Measurements from ENCODE around the gene FLYWCH1. TPM values are rescaled to one million over a fixed set of nuclear protein-coding genes. Genes with fewer than 3 reads are reported as not detected.

The FLYWCH1 gene
- total RNA-seq, 2 experiments from 2014 or later, result 44.6 to 48.9 TPM

- ChIA-PET CTCF (no interaction called here), POLR2A (interaction anchor here (2.0 kb wide), 1 partner anchor 14 kb away, joined by 16 read pairs; the partner anchor contains the start of gene PKMYT1)
- Mint-ChIP-seq H3K4me3 (no peak overlapping the region), H3K9me3 (ENCODE audit: insufficient read depth) (no peaks in the 10 kb centered on the region), H3K4me1 (ENCODE audit: low read depth) (peaks cover 44% of the 10 kb centered on the region), H3K27me3 (ENCODE audit: low read depth) (peaks cover 32% of the 10 kb centered on the region), H3K36me3 (ENCODE audit: low read depth) (peaks cover 4% of the 10 kb centered on the region), H3K27ac (no peak overlapping the region)
- DNase-seq, result no peak
- ATAC-seq, result no peak
Measured at GRCh38 chr16:2966808-2967191, 55.1 kb downstream of the FLYWCH1 start.

DNA sequence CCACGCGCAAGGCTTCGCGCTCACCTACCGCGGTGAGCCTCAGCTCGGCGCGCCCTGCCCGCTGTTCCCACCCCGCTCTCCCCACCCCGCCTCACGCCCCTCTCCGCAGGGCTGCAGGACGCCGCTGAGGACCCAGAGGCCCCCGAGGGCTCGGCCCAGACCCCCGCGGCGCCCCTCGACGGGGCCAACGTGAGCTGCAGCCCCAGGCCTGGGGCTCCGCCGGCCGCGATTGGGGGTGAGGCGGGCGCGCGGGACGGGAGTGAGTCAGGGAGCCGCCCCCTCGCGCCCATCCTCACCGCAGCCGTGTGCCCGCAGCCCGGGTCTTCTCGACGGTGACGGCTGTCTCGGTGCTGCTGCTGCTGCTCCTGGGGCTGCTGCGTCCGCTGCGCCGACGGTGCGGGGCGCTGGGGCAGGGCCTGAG lies 55.5 kb downstream of the FLYWCH1 start:
- peaks cover 28% of the 10 kb centered on the region for H3K27me3 Mint-ChIP-seq (ENCODE audit: low read depth)
- H3K9me3 Mint-ChIP-seq (ENCODE audit: insufficient read depth), result no peaks in the 10 kb centered on the region
- ChIA-PET POLR2A (interaction anchor here (2.0 kb wide), 1 partner anchor 13 kb away, joined by 16 read pairs; the partner anchor contains the start of gene PKMYT1), CTCF (no interaction called here)
- no peak overlapping the region for H3K27ac Mint-ChIP-seq
- peaks cover 8% of the 10 kb centered on the region for H3K36me3 Mint-ChIP-seq (ENCODE audit: low read depth)
- DNase-seq, result no peak
- ATAC-seq, result no peak
- peaks cover 48% of the 10 kb centered on the region for H3K4me1 Mint-ChIP-seq (ENCODE audit: low read depth)
- no peak overlapping the region for H3K4me3 Mint-ChIP-seq

DNA sequence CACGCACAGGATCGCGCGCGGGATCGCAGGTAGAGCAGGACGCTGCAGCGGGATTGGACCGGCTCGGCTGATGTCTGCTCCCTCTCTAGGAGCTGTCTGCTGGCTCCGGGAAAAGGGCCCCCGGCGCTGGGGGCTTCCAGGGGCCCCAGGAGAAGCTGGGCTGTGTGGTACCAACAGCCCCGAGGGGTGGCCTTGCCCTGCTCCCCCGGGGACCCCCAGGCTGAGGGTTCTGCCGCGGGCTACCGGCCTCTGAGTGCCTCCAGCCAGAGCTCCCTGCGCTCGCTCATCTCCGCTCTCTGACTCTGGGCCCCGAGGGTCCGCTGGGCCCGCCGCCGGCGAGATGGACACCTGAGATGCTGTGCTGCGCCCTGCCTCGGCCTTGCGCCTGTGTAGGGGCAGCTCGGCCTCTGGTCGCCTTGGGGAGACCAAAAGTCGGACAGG lies 56.0 kb downstream of the FLYWCH1 start:
- POLR2A ChIA-PET, result interaction anchor here (2.0 kb wide), 1 partner anchor 13 kb away, joined by 16 read pairs; the partner anchor contains the start of gene PKMYT1
- ATAC-seq (no peak), DNase-seq (no peak)
- H3K36me3 Mint-ChIP-seq (ENCODE audit: low read depth), result peaks cover 13% of the 10 kb centered on the region
- no peak overlapping the region for H3K27ac Mint-ChIP-seq
- H3K4me3 Mint-ChIP-seq, result no peak overlapping the region
- H3K27me3 Mint-ChIP-seq (ENCODE audit: low read depth), result peaks cover 26% of the 10 kb centered on the region
- H3K9me3 Mint-ChIP-seq (ENCODE audit: insufficient read depth), result no peaks in the 10 kb centered on the region
- CTCF ChIA-PET, result no interaction called here
- H3K4me1 Mint-ChIP-seq (ENCODE audit: low read depth), result peaks cover 50% of the 10 kb centered on the region

GRCh38 chr16:2968368-2968737 lies 56.6 kb downstream of the FLYWCH1 start:
- Mint-ChIP-seq H3K9me3 (ENCODE audit: insufficient read depth) (no peaks in the 10 kb centered on the region), H3K4me1 (ENCODE audit: low read depth) (peaks cover 50% of the 10 kb centered on the region), H3K36me3 (ENCODE audit: low read depth) (peaks cover 13% of the 10 kb centered on the region), H3K27ac (peak overlapping the region; percentile 72), H3K4me3 (peak overlapping the region; percentile 75), H3K27me3 (ENCODE audit: low read depth) (peaks cover 23% of the 10 kb centered on the region)
- ChIA-PET CTCF (interaction anchor here (2.4 kb wide), 2 partner anchors 13 to 61 kb away, joined by 13 to 16 read pairs; partner anchors contain the start of gene PKMYT1), POLR2A (interaction anchor here (2.0 kb wide), 1 partner anchor 12 kb away, joined by 16 read pairs; the partner anchor contains the start of gene PKMYT1)
- no peak for ATAC-seq
- DNase-seq, result no peak

DNA sequence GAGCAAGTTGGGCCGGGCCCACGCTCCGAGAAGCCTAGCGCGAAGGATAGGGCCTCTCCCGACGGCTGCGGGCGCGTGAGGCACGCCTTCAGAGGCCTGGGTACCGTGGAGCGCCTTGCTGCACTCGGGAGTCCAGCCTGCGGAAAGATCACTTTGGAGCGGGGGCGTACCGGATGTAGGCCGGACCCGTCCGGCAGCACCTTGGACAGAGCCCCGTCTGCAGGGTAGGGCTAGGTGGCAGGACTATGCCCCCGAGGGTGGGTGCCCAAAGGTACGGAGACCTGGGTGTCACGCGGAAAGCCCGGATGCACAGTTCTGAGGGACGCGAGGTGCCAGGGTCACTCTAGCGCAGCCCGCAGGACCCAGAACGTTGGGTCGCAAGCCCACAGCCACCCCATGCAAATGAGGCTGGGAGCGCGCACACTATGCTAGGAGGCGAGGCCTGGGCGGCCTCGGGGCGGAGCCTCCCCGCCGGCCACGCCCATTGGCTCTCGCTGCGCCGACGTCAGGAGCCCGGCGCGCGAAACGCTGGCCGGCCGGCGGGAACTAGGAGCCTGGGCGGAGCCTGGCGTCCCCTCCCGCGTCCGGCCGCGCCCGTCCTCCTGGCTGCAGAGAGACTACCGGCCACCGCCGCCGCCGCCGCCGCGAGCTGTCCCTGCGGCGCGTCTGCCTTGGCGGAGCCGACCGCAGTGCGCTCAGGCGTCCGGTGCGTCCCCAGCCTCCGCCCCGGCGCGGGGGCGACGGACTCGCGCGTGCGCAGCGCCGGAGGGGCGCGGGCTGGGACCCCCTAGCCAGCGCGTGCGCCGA lies 57.2 kb downstream of the FLYWCH1 start, which contains the start of gene PAQR4:
PAQR4 (plus strand) TSS at position 611 of the 807 bp plus-strand sequence. CDS start 327 bp downstream, outside the sequence.
- ATAC-seq (peak; percentile 76), DNase-seq (peak; percentile 87)
- Mint-ChIP-seq H3K4me3 (peak within 1 kb of the TSS; percentile 79), H3K27me3 (ENCODE audit: low read depth) (peaks cover 19% of the 10 kb centered on the region), H3K4me1 (ENCODE audit: low read depth) (peaks cover 46% of the 10 kb centered on the region), H3K9me3 (ENCODE audit: insufficient read depth) (no peaks in the 10 kb centered on the region), H3K27ac (peak within 1 kb of the TSS; percentile 74), H3K36me3 (ENCODE audit: low read depth) (peaks cover 13% of the 10 kb centered on the region)
- ChIA-PET CTCF (interaction anchor here (0.7 to 2.4 kb wide), 6 partner anchors 9 to 86 kb away, joined by 4 to 16 read pairs (median 8); partner anchors contain the start of genes FLYWCH2 and PKMYT1), POLR2A (interaction anchor here (0.6 to 2.0 kb wide), 6 partner anchors 9 to 997 kb away, joined by 3 to 30 read pairs (median 6); partner anchors contain the start of genes PKMYT1 and TBL3)

- Mint-ChIP-seq H3K27me3 (ENCODE audit: low read depth) (peaks cover 14% of the 10 kb centered on the region), H3K36me3 (ENCODE audit: low read depth) (peaks cover 17% of the 10 kb centered on the region), H3K4me1 (ENCODE audit: low read depth) (peaks cover 42% of the 10 kb centered on the region), H3K27ac (peak overlapping the region; percentile 74), H3K9me3 (ENCODE audit: insufficient read depth) (no peaks in the 10 kb centered on the region), H3K4me3 (peak overlapping the region; percentile 79)
- POLR2A ChIA-PET, result interaction anchor here (0.6 to 2.0 kb wide), 9 partner anchors 8 to 998 kb away, joined by 3 to 30 read pairs (median 3); partner anchors contain the start of genes PKMYT1 and TBL3
- peak; percentile 70 for ATAC-seq
- DNase-seq, result peak; percentile 88
- CTCF ChIA-PET, result interaction anchor here (0.6 to 2.4 kb wide), 8 partner anchors 8 to 87 kb away, joined by 3 to 16 read pairs (median 7); partner anchors contain the start of genes FLYWCH2 and PKMYT1
Measured at GRCh38 chr16:2969545-2970521, 58.1 kb downstream of the FLYWCH1 start.

GRCh38 chr16:2970563-2970962 lies 58.8 kb downstream of the FLYWCH1 start:
- Mint-ChIP-seq H3K27me3 (ENCODE audit: low read depth) (peaks cover 11% of the 10 kb centered on the region), H3K27ac (peak overlapping the region; percentile 61), H3K36me3 (ENCODE audit: low read depth) (peaks cover 19% of the 10 kb centered on the region), H3K9me3 (ENCODE audit: insufficient read depth) (no peaks in the 10 kb centered on the region), H3K4me1 (ENCODE audit: low read depth) (peaks cover 37% of the 10 kb centered on the region), H3K4me3 (peak overlapping the region; percentile 79)
- POLR2A ChIA-PET, result interaction anchor here (0.8 to 2.0 kb wide), 5 partner anchors 9 to 193 kb away, joined by 3 to 30 read pairs (median 4); partner anchors contain the start of gene PKMYT1
- CTCF ChIA-PET, result interaction anchor here (0.6 to 2.4 kb wide), 8 partner anchors 8 to 88 kb away, joined by 3 to 16 read pairs (median 6); partner anchors contain the start of genes FLYWCH2 and PKMYT1
- DNase-seq, result no peak
- ATAC-seq, result no peak

- Mint-ChIP-seq H3K9me3 (ENCODE audit: insufficient read depth) (no peaks in the 10 kb centered on the region), H3K36me3 (ENCODE audit: low read depth) (peaks cover 26% of the 10 kb centered on the region), H3K27ac (peak overlapping the region; percentile 68), H3K4me3 (peak overlapping the region; percentile 79), H3K27me3 (ENCODE audit: low read depth) (peaks cover 9% of the 10 kb centered on the region), H3K4me1 (ENCODE audit: low read depth) (peaks cover 30% of the 10 kb centered on the region)
- ATAC-seq, result no peak
- DNase-seq, result no peak
- CTCF ChIA-PET, result interaction anchor here (0.7 to 2.0 kb wide), 3 partner anchors 9 to 32 kb away, joined by 3 to 5 read pairs (median 5); no protein-coding TSS in a partner anchor
- POLR2A ChIA-PET, result interaction anchor here (2.4 kb wide), 1 partner anchor 10 kb away, joined by 13 read pairs; the partner anchor contains the start of gene PKMYT1
Measured at GRCh38 chr16:2971134-2971984, 59.6 kb downstream of the FLYWCH1 start.

DNA sequence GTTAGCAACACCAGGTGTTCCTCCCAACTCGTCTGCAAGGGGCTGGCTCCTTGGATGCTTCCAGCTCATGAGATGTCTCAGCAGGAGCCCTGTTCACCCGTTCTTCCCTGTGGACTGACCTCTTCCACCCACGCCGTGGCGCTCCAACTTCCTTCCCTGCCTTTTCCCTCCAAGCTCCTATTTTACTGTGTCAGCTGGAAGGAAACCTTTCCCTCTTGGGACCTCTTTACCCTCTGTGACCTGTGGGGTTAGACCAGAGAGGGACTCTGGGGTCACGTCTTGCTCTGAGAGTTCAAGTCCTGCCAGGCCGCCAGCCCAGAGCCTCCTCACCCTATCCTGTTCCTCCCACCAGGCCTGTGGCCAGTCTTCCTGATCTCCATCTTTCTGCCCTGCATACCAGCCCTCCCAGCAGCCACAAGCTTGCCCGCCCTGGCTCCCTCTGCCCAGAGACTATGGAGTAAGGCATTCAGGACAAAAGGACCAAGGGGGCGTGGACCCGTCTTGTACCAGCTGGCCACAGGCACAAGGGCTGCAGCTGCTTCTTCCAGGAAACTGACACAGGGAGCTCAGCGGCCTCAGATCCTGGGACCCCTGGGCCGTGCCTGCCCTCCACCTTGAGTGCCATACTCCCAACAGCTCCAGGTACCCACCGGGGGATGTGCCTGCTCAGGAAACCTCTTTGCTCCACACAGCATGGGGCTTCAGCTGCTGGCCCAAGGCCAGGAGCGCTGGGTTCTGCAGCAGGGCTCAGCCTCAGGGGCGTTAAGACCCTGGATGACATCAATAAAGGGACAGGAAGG lies 60.5 kb downstream of the FLYWCH1 start:
- Mint-ChIP-seq H3K27ac (peak overlapping the region; percentile 66), H3K36me3 (ENCODE audit: low read depth) (peaks cover 30% of the 10 kb centered on the region), H3K4me3 (no peak overlapping the region), H3K27me3 (ENCODE audit: low read depth) (peaks cover 9% of the 10 kb centered on the region), H3K9me3 (ENCODE audit: insufficient read depth) (no peaks in the 10 kb centered on the region), H3K4me1 (ENCODE audit: low read depth) (peaks cover 32% of the 10 kb centered on the region)
- ChIA-PET POLR2A (interaction anchor here (0.6 to 2.4 kb wide), 3 partner anchors 9 to 1247 kb away, joined by 3 to 13 read pairs (median 3); partner anchors contain the start of gene PKMYT1), CTCF (interaction anchor here (0.7 to 2.0 kb wide), 3 partner anchors 10 to 32 kb away, joined by 3 to 5 read pairs (median 5); no protein-coding TSS in a partner anchor)
- DNase-seq, result no peak
- ATAC-seq, result no peak
